Common myeloid progenitor, CD34-positive (primary cell): Measurements from ENCODE around the gene PLPPR2. TPM values are rescaled to one million over a fixed set of nuclear protein-coding genes. Genes with fewer than 3 reads are reported as not detected.
"Not testable (repeated sequence)": the region's sequence is repeated elsewhere in the genome, so short reads cannot be mapped to it uniquely, and the experiment has no call there.

Experiments
- CTCF ChIA-PET: fragments of 350-600 bp; sonication (Branson Sonifier 250); formaldehyde crosslinking; loops from one replicate; lab custom pipeline; 2021; ENCODE audit warnings: antibody characterized with exemption; lab: Charles Lee
- POLR2A ChIA-PET: fragments of 350-600 bp; sonication (Branson Sonifier 250); formaldehyde crosslinking; loops from one replicate; lab custom pipeline; 2021; ENCODE audit warnings: antibody characterized with exemption; lab: Charles Lee
- DNase-seq, 3 donors: peaks; one replicate each; pipeline versions ENCODE4 v3.0.0 to v3.0.0-alpha.2; 2013
- H3K27ac ChIP-seq, 2 experiments: 1 replicate in 1 of 2; 2 replicates in 1 of 2; pipeline ENCODE4 v1.7.0; 2013; ENCODE audit warnings: inconsistent platforms in 2 of 2, low read length in 2 of 2, mild to moderate bottlenecking in 2 of 2, low read depth in 1 of 2, moderate library complexity in 1 of 2; ENCODE audit not compliant: severe bottlenecking in 2 of 2, insufficient read depth in 1 of 2, poor library complexity in 1 of 2
- H3K27me3 ChIP-seq, 5 experiments: replicated peaks in 2 of 5; 1 replicate in 3 of 5; 2 replicates in 2 of 5; pipeline versions ENCODE4 v1.6.1 to v1.7.0; 2013; ENCODE audit warnings: low read length in 4 of 5, mild to moderate bottlenecking in 2 of 5, moderate library complexity in 2 of 5, inconsistent platforms in 1 of 5; ENCODE audit not compliant: insufficient read depth in 5 of 5, control insufficient read depth in 4 of 5
- H3K36me3 ChIP-seq, 4 experiments: 1 replicate in 2 of 4; 2 replicates in 2 of 4; pipeline versions ENCODE4 v1.6.1 to v1.7.0; 2013; ENCODE audit warnings: low read length in 3 of 4, control low read depth in 1 of 4, mild to moderate bottlenecking in 1 of 4; ENCODE audit not compliant: control insufficient read depth in 4 of 4, insufficient read depth in 4 of 4
- H3K4me1 ChIP-seq, 4 experiments: 1 replicate in 3 of 4; 2 replicates in 1 of 4; pipeline versions ENCODE4 v1.6.1 to v1.7.1; 2013; ENCODE audit warnings: low read length in 3 of 4, mild to moderate bottlenecking in 3 of 4, control low read depth in 1 of 4, inconsistent platforms in 1 of 4, moderate library complexity in 1 of 4; ENCODE audit not compliant: control insufficient read depth in 4 of 4, insufficient read depth in 4 of 4; ENCODE audit errors: control extremely low read depth in 1 of 4
- H3K4me3 ChIP-seq, 7 experiments: 1 replicate in 4 of 7; 2 replicates in 3 of 7; pipeline versions ENCODE4 v1.5.1 to v1.7.0; 2013; ENCODE audit warnings: mild to moderate bottlenecking in 7 of 7, low read length in 6 of 7, moderate library complexity in 6 of 7, inconsistent platforms in 2 of 7, low read depth in 2 of 7, control low read depth in 1 of 7; ENCODE audit not compliant: insufficient read depth in 4 of 7, control insufficient read depth in 1 of 7; ENCODE audit errors: extremely low read depth in 1 of 7
- H3K9me3 ChIP-seq, 5 experiments: 1 replicate in 4 of 5; 2 replicates in 1 of 5; pipeline versions ENCODE4 v1.6.1 to v1.7.1; 2013; ENCODE audit warnings: low read length in 4 of 5, mild to moderate bottlenecking in 2 of 5, inconsistent platforms in 1 of 5, low read depth in 1 of 5, moderate library complexity in 1 of 5; ENCODE audit not compliant: control insufficient read depth in 4 of 5, insufficient read depth in 2 of 5; ENCODE audit errors: control extremely low read depth in 1 of 5
- WGBS: methylation state at CpG from one replicate; pipeline ENCODE4 v1.1.5; 2013; ENCODE audit not compliant: insufficient coverage; 5-methylcytosine and 5-hydroxymethylcytosine counted together
- polyA plus RNA-seq: library from polyadenylated mRNA; unstranded; fragments of 120-200 nt; gene quantifications from one replicate; pipeline ENCODE4 v1.2.1, GENCODE V29; 2013

PLPPR2 gene
- polyA plus RNA-seq, result 9.6 TPM

- ChIA-PET CTCF (no interaction called here), POLR2A (no interaction called here)
- Histone ChIP-seq H3K4me3 (peak within 1 kb of the TSS in 4 of 7 experiments; percentile 16 to 71 (median 44)), H3K27ac (no peak within 1 kb of the TSS), H3K27me3 (no peaks in the 10 kb centered on the region), H3K36me3 (peaks cover 0 to 3% (median 0%) of the 10 kb centered on the region in 4 experiments), H3K4me1 (peaks cover 0 to 23% (median 11%) of the 10 kb centered on the region in 4 experiments), H3K9me3 (no peaks in the 10 kb centered on the region)
- DNase-seq, result peak; percentile 86 to 88 (median 88)
- 5% methylated on average over 35 of the region's 62 CpGs for WGBS
These were observed at the start of gene PLPPR2 for GRCh38 chr19:11355160-11356073. Gene PLPPR2, plus strand, starts transcription at chr19:11355432. Its CDS starts 2,242 bp downstream, at chr19:11357674.

- CTCF ChIA-PET, result interaction anchor here (0.8 to 2.3 kb wide), 6 partner anchors 9 to 75 kb away, joined by 3 to 6 read pairs (median 4); no protein-coding TSS in a partner anchor
- WGBS, result 76% methylated on average over 3 of the region's 9 CpGs
- no peaks in the 10 kb centered on the region for H3K9me3 ChIP-seq
- H3K36me3 ChIP-seq, result no peaks in the 10 kb centered on the region
- no peaks in the 10 kb centered on the region for H3K27me3 ChIP-seq
- DNase-seq, result peak in 2 of 3 donors; percentile 63 to 66
- POLR2A ChIA-PET, result no interaction called here
- H3K27ac ChIP-seq, result no peak overlapping the region
- no peak overlapping the region for H3K4me3 ChIP-seq
- no peaks in the 10 kb centered on the region for H3K4me1 ChIP-seq
These were observed 48.9 kb upstream of the PLPPR2 start for GRCh38 chr19:11306337-11306736.

GRCh38 chr19:11320278-11320995 is 34.8 kb upstream of the PLPPR2 start:
- Histone ChIP-seq H3K4me1 (peaks cover 27 to 78% (median 74%) of the 10 kb centered on the region in 4 experiments), H3K4me3 (peak overlapping the region in 1 of 7 experiments; percentile 6), H3K27ac (peak overlapping the region; percentile 33 to 94)
- not testable (repeated sequence) for H3K9me3 ChIP-seq, H3K27me3 ChIP-seq, H3K36me3 ChIP-seq
- peak in 2 of 3 donors; percentile 74 to 84 for DNase-seq
- ChIA-PET CTCF (interaction anchor here (0.6 to 2.8 kb wide), 5 partner anchors 9 to 198 kb away, joined by 3 to 12 read pairs (median 3); no protein-coding TSS in a partner anchor), POLR2A (interaction anchor here (0.6 to 1.7 kb wide), 4 partner anchors 9 to 26 kb away, joined by 3 to 5 read pairs (median 3); partner anchors contain the start of genes CCDC159 and TMEM205)
- WGBS, result 16% methylated on average over 7 of the region's 9 CpGs

- 53% methylated on average over 10 of the region's 14 CpGs for WGBS
- ChIA-PET CTCF (interaction anchor here (1.1 to 2.8 kb wide), 9 partner anchors 10 to 53 kb away, joined by 3 to 12 read pairs (median 7); partner anchors contain the start of genes CCDC159, SWSAP1 and TMEM205), POLR2A (interaction anchor here (0.6 to 3.0 kb wide), 9 partner anchors 16 to 27 kb away, joined by 3 to 15 read pairs (median 5); partner anchors contain the start of genes CCDC159, RAB3D, TMEM205 and TSPAN16)
- Histone ChIP-seq H3K9me3 (no peaks in the 10 kb centered on the region), H3K27ac (peak overlapping the region; percentile 87 to 94), H3K4me1 (peaks cover 28 to 86% (median 82%) of the 10 kb centered on the region in 4 experiments), H3K27me3 (no peaks in the 10 kb centered on the region), H3K36me3 (peaks cover 3 to 12% (median 3%) of the 10 kb centered on the region in 4 experiments), H3K4me3 (peak overlapping the region in 3 of 7 experiments; percentile 16 to 42 (median 16))
- peak in 2 of 3 donors; percentile 75 to 79 for DNase-seq
These were observed 33.8 kb upstream of the PLPPR2 start for GRCh38 chr19:11321191-11322126.

GRCh38 chr19:11322269-11323024 is 32.8 kb upstream of the PLPPR2 start:
- ChIA-PET CTCF (interaction anchor here (0.8 to 2.8 kb wide), 15 partner anchors 10 to 160 kb away, joined by 3 to 18 read pairs (median 5); partner anchors contain the start of genes CCDC159, SWSAP1 and TMEM205), POLR2A (interaction anchor here (0.6 to 3.0 kb wide), 11 partner anchors 10 to 55 kb away, joined by 3 to 15 read pairs (median 4); partner anchors contain the start of genes CCDC159, RAB3D, SWSAP1 and TMEM205)
- Histone ChIP-seq H3K27ac (peak overlapping the region; percentile 87 to 94), H3K4me3 (peak overlapping the region in 3 of 7 experiments; percentile 0 to 42 (median 42)), H3K4me1 (peaks cover 26 to 86% (median 80%) of the 10 kb centered on the region in 4 experiments), H3K36me3 (peaks cover 3 to 22% (median 7%) of the 10 kb centered on the region in 4 experiments), H3K27me3 (no peaks in the 10 kb centered on the region), H3K9me3 (no peaks in the 10 kb centered on the region)
- WGBS, result 53% methylated on average over 6 of the region's 7 CpGs
- DNase-seq, result peak; percentile 73 to 96 (median 96)
